ENCODE measurements around the gene EEF1AKMT4.

The EEF1AKMT4 gene

GRCh38 chr3:184230603-184231528 lies 18.6 kb upstream of the EEF1AKMT4 start:
- Histone ChIP-seq H3K36me3 (ENCODE audit: insufficient read depth, low read length) (no peaks in the 10 kb centered on the region), H2AFZ (ENCODE audit: low read depth, low read length) (no peak overlapping the region), H3K4me3 (ENCODE audit: low read depth in 1 of 2, low read length in 2 of 2) (no peak overlapping the region), H3K4me1 (ENCODE audit: insufficient read depth, low read length) (peaks cover 18% of the 10 kb centered on the region), H3K9ac (ENCODE audit: low read depth, low read length) (no peak overlapping the region), H3K4me2 (ENCODE audit: insufficient read depth, low read length) (no peak overlapping the region), H3K27me3 (ENCODE audit: insufficient read depth, low read length, poor library complexity) (peaks cover 42% of the 10 kb centered on the region), H3K9me3 (ENCODE audit: insufficient read depth, low read length, severe bottlenecking) (no peaks in the 10 kb centered on the region), H3K79me2 (ENCODE audit: insufficient read depth, low read length) (no peaks in the 10 kb centered on the region), H3K27ac (ENCODE audit: low read length) (no peak overlapping the region), H4K20me1 (ENCODE audit: insufficient read depth, low read length) (peaks cover 8% of the 10 kb centered on the region; the same call in 1 of the 2 replicates)
- ATAC-seq (ENCODE audit: insufficient read depth, low read depth): no peak
- DNase-seq: no peak
- TF ChIP-seq, protein P1, sequence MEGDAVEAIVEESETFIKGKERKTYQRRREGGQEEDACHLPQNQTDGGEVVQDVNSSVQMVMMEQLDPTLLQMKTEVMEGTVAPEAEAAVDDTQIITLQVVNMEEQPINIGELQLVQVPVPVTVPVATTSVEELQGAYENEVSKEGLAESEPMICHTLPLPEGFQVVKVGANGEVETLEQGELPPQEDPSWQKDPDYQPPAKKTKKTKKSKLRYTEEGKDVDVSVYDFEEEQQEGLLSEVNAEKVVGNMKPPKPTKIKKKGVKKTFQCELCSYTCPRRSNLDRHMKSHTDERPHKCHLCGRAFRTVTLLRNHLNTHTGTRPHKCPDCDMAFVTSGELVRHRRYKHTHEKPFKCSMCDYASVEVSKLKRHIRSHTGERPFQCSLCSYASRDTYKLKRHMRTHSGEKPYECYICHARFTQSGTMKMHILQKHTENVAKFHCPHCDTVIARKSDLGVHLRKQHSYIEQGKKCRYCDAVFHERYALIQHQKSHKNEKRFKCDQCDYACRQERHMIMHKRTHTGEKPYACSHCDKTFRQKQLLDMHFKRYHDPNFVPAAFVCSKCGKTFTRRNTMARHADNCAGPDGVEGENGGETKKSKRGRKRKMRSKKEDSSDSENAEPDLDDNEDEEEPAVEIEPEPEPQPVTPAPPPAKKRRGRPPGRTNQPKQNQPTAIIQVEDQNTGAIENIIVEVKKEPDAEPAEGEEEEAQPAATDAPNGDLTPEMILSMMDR (IDR thresholded peaks at IDR 0.05; ENCODE audit: borderline replicate concordance, extremely low read depth, low read length, poor library complexity, severe bottlenecking): no peak
- no peak for TF ChIP-seq EZH2 (IDR thresholded peaks at IDR 0.05; ENCODE audit: borderline replicate concordance, low read depth, low read length, severe bottlenecking)

DNA sequence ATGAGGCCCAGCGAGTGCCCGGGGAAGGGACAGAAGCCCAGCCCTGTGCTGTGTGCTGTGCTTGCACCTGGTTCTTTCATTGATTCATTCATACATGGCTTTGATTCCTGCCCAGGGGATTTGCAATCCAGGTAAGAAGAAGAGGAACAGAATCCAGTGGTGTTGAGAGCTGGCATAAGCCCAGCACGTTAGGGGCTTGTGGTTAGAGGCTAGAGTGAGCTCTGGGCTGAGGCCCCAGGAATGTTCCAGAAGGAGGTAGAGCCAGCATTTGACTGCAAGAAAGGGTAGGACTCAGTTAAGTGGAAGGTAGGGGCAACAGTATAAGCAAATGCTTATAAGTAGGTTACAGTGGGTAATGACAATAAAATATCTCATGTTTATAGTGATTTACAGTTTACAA lies 17.8 kb upstream of the EEF1AKMT4 start:
- Histone ChIP-seq H3K27me3 (ENCODE audit: insufficient read depth, low read length, poor library complexity) (peaks cover 42% of the 10 kb centered on the region), H3K9ac (ENCODE audit: low read depth, low read length) (no peak overlapping the region), H3K4me3 (ENCODE audit: low read depth in 1 of 2, low read length in 2 of 2) (no peak overlapping the region), H3K4me1 (ENCODE audit: insufficient read depth, low read length) (peaks cover 18% of the 10 kb centered on the region), H3K36me3 (ENCODE audit: insufficient read depth, low read length) (no peaks in the 10 kb centered on the region), H2AFZ (ENCODE audit: low read depth, low read length) (no peak overlapping the region), H3K27ac (ENCODE audit: low read length) (no peak overlapping the region), H3K9me3 (ENCODE audit: insufficient read depth, low read length, severe bottlenecking) (no peaks in the 10 kb centered on the region), H3K4me2 (ENCODE audit: insufficient read depth, low read length) (no peak overlapping the region), H4K20me1 (ENCODE audit: insufficient read depth, low read length) (peaks cover 8% of the 10 kb centered on the region; the same call in 1 of the 2 replicates), H3K79me2 (ENCODE audit: insufficient read depth, low read length) (no peaks in the 10 kb centered on the region)
- DNase-seq: no peak
- TF ChIP-seq, protein P1 (IDR thresholded peaks at IDR 0.05; ENCODE audit: borderline replicate concordance, extremely low read depth, low read length, poor library complexity, severe bottlenecking): no peak
- no peak for TF ChIP-seq EZH2 (IDR thresholded peaks at IDR 0.05; ENCODE audit: borderline replicate concordance, low read depth, low read length, severe bottlenecking)
- ATAC-seq (ENCODE audit: insufficient read depth, low read depth): no peak

- ATAC-seq (ENCODE audit: insufficient read depth, low read depth): no peak
- Histone ChIP-seq H3K9ac (ENCODE audit: low read depth, low read length) (no peak overlapping the region), H3K36me3 (ENCODE audit: insufficient read depth, low read length) (no peaks in the 10 kb centered on the region), H4K20me1 (ENCODE audit: insufficient read depth, low read length) (0 out of 2 replicates have a peak, but pooled peaks cover 2% of the 10 kb centered on the region), H3K4me2 (ENCODE audit: insufficient read depth, low read length) (no peak overlapping the region), H3K79me2 (ENCODE audit: insufficient read depth, low read length) (no peaks in the 10 kb centered on the region), H3K9me3 (ENCODE audit: insufficient read depth, low read length, severe bottlenecking) (no peaks in the 10 kb centered on the region), H2AFZ (ENCODE audit: low read depth, low read length) (no peak overlapping the region), H3K4me1 (ENCODE audit: insufficient read depth, low read length) (peaks cover 18% of the 10 kb centered on the region), H3K27ac (ENCODE audit: low read length) (no peak overlapping the region), H3K27me3 (ENCODE audit: insufficient read depth, low read length, poor library complexity) (peaks cover 34% of the 10 kb centered on the region), H3K4me3 (ENCODE audit: low read depth in 1 of 2, low read length in 2 of 2) (no peak overlapping the region)
- no peak for DNase-seq
- TF ChIP-seq EZH2 (IDR thresholded peaks at IDR 0.05; ENCODE audit: borderline replicate concordance, low read depth, low read length, severe bottlenecking): no peak
- TF ChIP-seq, protein P1 (IDR thresholded peaks at IDR 0.05; ENCODE audit: borderline replicate concordance, extremely low read depth, low read length, poor library complexity, severe bottlenecking): no peak
Measured at GRCh38 chr3:184233127-184233843, 16.2 kb upstream of the EEF1AKMT4 start.
